Measurements from ENCODE around the gene ELAVL3. TPM values are rescaled to one million over a fixed set of nuclear protein-coding genes. Genes with fewer than 3 reads are reported as not detected.

The ELAVL3 gene
- total RNA-seq, 4 donors from 2014 or later: not detected

DNA sequence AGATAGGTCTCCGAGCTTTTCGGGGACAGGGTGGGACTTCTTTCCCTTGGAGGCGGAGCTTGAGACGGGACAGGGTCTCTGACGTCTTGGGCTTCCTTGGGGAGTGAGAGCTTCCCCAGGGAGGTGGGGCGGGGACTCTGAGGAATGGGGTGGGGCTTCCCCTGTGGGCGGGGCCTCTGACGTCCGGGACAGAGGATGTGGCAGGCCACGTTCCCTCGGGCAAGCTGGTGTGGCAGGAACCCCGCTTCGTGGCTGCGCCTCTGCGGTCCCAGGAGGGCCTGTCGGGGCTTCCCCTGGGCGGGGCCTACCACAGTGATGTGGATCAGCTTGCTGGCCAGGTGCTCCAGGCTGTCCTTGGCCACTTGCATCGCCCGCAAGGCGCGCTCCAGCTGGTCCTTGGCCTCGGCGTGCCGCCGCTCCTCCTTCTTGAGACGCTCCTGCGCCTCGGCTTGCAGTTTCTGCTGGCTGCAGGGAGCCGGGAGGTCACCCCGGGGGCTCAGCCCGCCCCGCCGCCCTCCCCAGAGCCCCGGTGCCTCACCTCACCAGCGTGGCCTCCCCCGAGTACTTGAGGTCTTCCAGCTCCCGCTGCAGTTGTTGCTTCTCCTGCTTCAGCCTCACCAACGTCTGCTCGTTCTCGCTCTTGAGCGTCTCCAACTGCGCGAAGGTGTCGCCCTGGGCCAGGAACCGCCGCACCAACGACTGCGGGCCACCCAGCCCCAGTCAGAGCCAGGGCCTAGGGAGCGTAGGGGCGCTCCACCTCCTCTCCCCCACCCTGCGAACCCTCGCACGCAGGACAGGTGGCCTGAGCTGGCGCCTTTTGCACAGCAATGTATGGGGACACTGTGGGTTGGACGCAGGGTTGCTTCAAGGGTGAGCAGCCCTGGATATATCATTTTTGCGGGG, 58.4 kb downstream of the ELAVL3 start:
- no peak overlapping the region for H3K4me3 ChIP-seq (ENCODE audit: low read depth, poor library complexity, severe bottlenecking)
- peak; percentile 85 to 96 for DNase-seq (ENCODE audit: low spot score in 2 of 2)
- TF ChIP-seq, protein P1, sequence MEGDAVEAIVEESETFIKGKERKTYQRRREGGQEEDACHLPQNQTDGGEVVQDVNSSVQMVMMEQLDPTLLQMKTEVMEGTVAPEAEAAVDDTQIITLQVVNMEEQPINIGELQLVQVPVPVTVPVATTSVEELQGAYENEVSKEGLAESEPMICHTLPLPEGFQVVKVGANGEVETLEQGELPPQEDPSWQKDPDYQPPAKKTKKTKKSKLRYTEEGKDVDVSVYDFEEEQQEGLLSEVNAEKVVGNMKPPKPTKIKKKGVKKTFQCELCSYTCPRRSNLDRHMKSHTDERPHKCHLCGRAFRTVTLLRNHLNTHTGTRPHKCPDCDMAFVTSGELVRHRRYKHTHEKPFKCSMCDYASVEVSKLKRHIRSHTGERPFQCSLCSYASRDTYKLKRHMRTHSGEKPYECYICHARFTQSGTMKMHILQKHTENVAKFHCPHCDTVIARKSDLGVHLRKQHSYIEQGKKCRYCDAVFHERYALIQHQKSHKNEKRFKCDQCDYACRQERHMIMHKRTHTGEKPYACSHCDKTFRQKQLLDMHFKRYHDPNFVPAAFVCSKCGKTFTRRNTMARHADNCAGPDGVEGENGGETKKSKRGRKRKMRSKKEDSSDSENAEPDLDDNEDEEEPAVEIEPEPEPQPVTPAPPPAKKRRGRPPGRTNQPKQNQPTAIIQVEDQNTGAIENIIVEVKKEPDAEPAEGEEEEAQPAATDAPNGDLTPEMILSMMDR (IDR thresholded peaks at IDR 0.05): no peak
- TF ChIP-seq POLR2A (IDR thresholded peaks at IDR 0.05): no peak
- intact Hi-C loops (cut with DNase I; ENCODE audit: low total_unique reads): no loop called here
- WGBS, 2 donors: 5 to 8% methylated on average over 35 to 48 of the region's 56 CpGs

DNA sequence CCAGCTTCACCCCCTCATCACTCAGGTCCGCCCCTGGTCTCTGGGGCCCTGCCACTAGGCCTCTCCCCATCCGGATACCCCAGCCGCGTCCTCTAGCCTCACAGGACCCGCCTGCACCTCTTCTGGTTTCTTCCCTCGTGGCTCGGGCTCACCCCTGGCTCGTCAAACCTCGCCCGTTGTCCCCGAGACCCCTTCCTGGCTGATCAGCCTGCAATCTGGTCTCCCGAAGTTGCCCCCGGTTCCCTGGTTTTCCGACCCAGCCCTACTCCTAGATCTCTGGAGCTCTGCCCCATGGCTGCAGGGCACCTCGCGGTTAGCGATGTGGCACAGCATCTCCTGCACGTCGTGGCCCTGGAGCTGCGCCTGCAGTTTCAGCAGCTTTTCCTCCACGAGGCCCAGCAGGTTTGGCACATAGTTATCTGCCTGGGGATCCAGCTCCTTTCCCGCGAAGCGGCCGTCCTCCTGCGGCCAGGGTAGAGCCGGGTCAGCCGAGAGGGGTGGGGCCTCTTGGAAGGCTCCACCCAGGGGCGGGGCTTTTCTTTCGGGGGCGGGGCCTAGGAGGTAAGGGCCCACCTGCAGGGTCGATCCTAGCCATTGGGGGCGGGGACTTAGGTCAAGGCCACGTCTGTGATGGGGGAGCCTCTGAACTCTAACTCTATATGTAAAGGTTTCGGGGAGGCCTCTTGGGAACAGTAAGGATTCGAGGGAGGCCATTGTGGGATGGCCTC, 59.3 kb downstream of the ELAVL3 start:
- 9 to 16% methylated on average over 26 to 36 of the region's 36 CpGs for WGBS, 2 donors
- TF ChIP-seq, protein P1 (IDR thresholded peaks at IDR 0.05): no peak
- TF ChIP-seq POLR2A (IDR thresholded peaks at IDR 0.05): no peak
- DNase-seq (ENCODE audit: low spot score in 2 of 2): no peak
- H3K4me3 ChIP-seq (ENCODE audit: low read depth, poor library complexity, severe bottlenecking): no peak overlapping the region
- intact Hi-C loops (cut with DNase I; ENCODE audit: low total_unique reads): no loop called here

DNA sequence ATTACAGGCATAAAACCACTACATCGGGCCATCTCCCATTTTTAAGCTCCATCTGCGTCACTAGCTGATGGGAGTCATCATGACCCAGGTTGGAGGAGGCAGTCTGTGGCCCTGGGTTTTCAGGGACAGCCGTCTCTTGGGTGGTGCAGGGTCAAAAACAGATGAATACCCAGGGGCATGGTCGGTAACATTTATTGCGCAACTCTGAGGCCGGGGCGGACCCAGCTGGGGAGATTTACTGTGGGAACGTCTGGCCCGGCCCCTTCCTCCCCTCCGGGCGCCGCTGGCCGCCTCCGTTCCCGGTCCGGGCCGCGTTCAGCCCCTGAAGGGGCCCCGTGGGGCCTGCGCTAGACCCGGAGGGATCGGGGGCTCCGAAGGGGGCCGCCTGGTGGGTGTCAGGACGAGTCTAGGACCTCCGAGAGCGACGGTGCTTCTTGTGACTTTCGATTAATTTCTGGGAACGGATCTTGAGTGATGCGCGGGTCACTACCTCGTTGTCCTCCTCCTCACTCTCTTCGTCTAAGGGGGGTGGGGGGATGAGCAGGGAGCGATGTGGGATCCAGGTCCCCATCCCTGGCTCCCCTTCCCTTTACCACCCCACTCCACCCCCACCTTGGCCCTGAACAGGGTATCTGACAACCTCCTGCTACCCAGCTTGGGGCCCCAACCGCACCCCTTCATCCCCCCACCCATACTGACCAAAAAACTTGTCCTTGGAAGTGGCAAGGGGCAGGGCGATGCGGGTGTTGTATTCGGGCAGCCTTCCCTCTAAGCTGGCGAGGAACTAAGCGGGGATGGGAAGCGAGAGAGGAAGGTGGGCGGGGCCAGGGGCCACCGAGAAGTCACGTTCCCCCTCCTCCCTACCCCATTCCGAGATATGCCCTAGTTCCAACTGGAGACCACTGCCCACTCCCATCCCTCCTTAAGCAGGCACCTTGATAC, 60.1 kb downstream of the ELAVL3 start:
- no peak overlapping the region for H3K4me3 ChIP-seq (ENCODE audit: low read depth, poor library complexity, severe bottlenecking)
- DNase-seq (ENCODE audit: low spot score in 2 of 2): peak in 1 of 2 donors; percentile 93

DNA sequence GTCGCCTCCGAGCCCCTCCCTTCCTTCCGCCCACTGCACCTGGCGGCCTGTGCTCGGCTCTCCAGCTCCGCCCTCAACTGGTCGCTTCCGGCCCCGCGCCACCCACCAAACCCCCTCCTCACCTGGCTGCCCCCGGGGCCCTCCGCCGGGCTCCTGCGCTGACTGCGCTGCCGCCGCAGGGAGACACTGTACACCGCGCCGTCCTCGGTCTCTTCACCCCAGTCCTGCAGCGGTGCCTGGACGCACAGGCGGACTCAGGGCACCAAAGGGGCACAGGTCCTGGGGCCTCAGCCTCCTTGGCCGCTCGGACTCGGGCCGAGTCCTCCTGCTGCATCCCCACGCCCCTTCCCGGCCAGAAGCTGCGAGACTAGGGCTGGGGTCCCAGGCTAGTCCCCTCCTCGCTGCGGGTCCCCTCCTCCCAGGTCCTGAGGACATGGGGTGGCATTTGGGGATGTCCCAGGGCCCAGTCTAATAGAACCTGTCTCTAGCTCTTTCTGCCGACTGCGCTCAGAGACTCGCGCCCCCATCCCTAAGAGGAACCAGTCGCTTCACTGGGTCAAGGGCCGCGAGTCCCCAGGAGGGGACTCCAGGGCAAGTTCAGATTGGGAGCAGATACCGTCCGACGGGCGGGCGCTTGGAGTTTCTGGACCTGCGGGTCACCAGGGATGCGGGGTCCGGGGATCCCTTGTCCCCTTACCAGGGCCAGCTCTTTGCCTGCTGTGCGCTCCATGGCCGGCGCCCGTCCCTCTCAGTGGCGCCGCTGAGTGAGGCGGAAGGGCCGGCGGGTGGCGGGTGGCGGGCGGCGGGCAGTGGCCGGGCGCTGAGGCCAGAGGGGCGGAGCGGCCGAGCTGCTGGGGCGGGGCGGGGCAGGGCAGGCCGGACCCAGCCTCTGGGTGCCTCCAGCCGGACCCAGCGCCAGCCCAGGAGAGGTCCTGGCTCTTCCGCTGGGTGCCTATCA, 62.0 kb downstream of the ELAVL3 start, which contains the start of gene RGL3:
RGL3 (minus strand) TSS at position 766 of the 958 bp plus-strand sequence; CDS start at position 730, 36 bp downstream.
- no peak within 1 kb of the TSS for H3K4me3 ChIP-seq (ENCODE audit: low read depth, poor library complexity, severe bottlenecking)

More for the DNA sequence above, 60.1 kb downstream of the ELAVL3 start:
- intact Hi-C loops (cut with DNase I; ENCODE audit: low total_unique reads): no loop called here
- no peak for TF ChIP-seq POLR2A (IDR thresholded peaks at IDR 0.05)
- TF ChIP-seq, protein P1 (IDR thresholded peaks at IDR 0.05): no peak
- WGBS, 2 donors: 10 to 11% methylated on average over 41 to 46 of the region's 46 CpGs

More for the DNA sequence above, 62.0 kb downstream of the ELAVL3 start, which contains the start of gene RGL3:
- DNase-seq (ENCODE audit: low spot score in 2 of 2): peak in 1 of 2 donors; percentile 86
- intact Hi-C loops (cut with DNase I; ENCODE audit: low total_unique reads): no loop called here
- TF ChIP-seq, protein P1 (IDR thresholded peaks at IDR 0.05): no peak
- 5 to 13% methylated on average over 37 to 65 of the region's 72 CpGs for WGBS, 2 donors

Measured in lower leg skin (tissue), 4 donors.